ENCODE data around the gene MACF1.

DNA sequence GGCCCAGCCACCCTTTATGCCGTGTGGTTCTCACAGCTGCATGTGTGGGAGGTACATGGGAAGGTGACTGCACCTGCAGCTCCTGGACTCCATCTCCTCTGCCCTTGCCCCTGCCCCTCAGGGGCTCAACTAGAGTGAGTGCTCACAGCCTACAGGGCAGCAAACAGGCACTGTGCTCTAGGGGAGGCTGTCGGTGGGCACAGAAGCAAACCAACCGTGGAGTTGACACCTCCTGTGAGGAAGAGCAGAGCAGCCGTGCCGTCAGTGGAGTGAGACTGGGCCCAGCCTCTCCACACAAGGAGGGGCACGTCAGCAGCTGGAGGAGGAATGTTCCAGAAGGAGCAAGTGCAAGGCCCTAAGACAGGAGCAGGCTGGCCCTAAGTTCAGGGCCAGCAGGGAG is 319.7 kb downstream of the MACF1 start:
- TF ChIP-seq, protein P1, sequence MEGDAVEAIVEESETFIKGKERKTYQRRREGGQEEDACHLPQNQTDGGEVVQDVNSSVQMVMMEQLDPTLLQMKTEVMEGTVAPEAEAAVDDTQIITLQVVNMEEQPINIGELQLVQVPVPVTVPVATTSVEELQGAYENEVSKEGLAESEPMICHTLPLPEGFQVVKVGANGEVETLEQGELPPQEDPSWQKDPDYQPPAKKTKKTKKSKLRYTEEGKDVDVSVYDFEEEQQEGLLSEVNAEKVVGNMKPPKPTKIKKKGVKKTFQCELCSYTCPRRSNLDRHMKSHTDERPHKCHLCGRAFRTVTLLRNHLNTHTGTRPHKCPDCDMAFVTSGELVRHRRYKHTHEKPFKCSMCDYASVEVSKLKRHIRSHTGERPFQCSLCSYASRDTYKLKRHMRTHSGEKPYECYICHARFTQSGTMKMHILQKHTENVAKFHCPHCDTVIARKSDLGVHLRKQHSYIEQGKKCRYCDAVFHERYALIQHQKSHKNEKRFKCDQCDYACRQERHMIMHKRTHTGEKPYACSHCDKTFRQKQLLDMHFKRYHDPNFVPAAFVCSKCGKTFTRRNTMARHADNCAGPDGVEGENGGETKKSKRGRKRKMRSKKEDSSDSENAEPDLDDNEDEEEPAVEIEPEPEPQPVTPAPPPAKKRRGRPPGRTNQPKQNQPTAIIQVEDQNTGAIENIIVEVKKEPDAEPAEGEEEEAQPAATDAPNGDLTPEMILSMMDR (conservative IDR thresholded peaks at IDR 0.05; ENCODE audit: low read depth, low read length): no peak
- no peak for TF ChIP-seq EZH2 (IDR thresholded peaks at IDR 0.05; ENCODE audit: borderline replicate concordance, low read depth, low read length, poor library complexity, severe bottlenecking)

Measured in A673 (cell line).